ENCODE results near the gene ZBTB32. TPM values are rescaled to one million over a fixed set of nuclear protein-coding genes. Genes with fewer than 3 reads are reported as not detected.

The ZBTB32 gene
- total RNA-seq, 1 donor from 2014 or later, result not detected

- Histone ChIP-seq H3K36me3 (ENCODE audit: control insufficient read depth, insufficient read depth, low read length) (peaks cover 27% of the 10 kb centered on the region), H3K27me3 (ENCODE audit: control insufficient read depth, insufficient read depth, low read length) (no peaks in the 10 kb centered on the region), H3K4me3 (ENCODE audit: low read depth, low read length) (no peak overlapping the region)
- FAIRE-seq (no peak), DNase-seq (ENCODE audit: low read depth) (no peak)
- TF ChIP-seq, protein P1, sequence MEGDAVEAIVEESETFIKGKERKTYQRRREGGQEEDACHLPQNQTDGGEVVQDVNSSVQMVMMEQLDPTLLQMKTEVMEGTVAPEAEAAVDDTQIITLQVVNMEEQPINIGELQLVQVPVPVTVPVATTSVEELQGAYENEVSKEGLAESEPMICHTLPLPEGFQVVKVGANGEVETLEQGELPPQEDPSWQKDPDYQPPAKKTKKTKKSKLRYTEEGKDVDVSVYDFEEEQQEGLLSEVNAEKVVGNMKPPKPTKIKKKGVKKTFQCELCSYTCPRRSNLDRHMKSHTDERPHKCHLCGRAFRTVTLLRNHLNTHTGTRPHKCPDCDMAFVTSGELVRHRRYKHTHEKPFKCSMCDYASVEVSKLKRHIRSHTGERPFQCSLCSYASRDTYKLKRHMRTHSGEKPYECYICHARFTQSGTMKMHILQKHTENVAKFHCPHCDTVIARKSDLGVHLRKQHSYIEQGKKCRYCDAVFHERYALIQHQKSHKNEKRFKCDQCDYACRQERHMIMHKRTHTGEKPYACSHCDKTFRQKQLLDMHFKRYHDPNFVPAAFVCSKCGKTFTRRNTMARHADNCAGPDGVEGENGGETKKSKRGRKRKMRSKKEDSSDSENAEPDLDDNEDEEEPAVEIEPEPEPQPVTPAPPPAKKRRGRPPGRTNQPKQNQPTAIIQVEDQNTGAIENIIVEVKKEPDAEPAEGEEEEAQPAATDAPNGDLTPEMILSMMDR (IDR thresholded peaks at IDR 0.05; ENCODE audit: insufficient read depth, low read length, severe bottlenecking), result no peak
These were observed 34.5 kb downstream of the ZBTB32 start for GRCh38 chr19:35738887-35739229.

DNA sequence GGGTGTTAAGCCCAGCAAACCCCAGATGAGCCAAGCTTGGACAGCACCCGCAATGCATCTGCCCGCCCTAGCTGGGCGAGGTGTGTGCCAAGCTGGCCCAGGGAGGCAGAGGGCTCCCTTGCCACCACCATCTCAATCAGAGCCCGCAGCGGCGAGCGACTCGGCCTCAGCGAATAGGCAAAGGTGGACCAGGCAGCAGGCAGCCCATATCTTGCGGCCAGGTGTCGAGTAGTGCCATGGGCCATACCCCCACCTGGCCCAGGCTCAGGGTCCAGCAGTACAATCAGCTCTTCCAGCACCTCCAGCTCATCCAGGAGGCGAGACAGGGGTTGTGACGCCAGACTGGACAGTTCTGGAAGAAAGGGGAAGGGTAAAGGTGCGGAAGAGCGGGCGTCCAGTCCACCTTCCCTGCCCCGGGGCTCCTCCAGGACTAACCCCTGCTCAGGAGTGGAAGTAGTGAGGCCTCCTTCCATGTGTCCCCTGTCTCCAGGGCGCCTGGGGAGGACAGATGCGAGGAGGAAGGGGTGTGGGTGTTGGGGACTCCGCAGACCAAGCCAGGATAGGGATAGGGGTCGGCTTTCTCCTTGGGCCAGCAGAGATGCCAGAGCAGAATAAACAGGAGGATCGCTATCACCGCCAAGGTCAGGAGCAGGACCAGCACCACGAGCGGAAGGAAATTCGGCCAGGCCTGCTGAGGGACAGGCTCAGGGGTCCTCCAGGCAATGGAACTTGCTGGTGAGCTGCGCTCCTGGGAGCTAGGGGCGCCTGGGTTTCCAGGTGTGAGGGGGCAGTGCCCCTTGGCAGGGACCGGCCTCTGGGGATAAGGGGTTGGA is 35.1 kb downstream of the ZBTB32 start:
- H3K27me3 ChIP-seq (ENCODE audit: control insufficient read depth, insufficient read depth, low read length), result no peaks in the 10 kb centered on the region
- DNase-seq (ENCODE audit: low read depth), result no peak
- TF ChIP-seq, protein P1 (IDR thresholded peaks at IDR 0.05; ENCODE audit: insufficient read depth, low read length, severe bottlenecking), result no peak
- no peak for FAIRE-seq
- H3K36me3 ChIP-seq (ENCODE audit: control insufficient read depth, insufficient read depth, low read length), result peaks cover 23% of the 10 kb centered on the region
- H3K4me3 ChIP-seq (ENCODE audit: low read depth, low read length), result no peak overlapping the region

GRCh38 chr19:35740108-35740422 is 35.7 kb downstream of the ZBTB32 start:
- peak overlapping the region; percentile 62 for H3K4me3 ChIP-seq (ENCODE audit: low read depth, low read length)
- FAIRE-seq, result no peak
- peaks cover 22% of the 10 kb centered on the region for H3K36me3 ChIP-seq (ENCODE audit: control insufficient read depth, insufficient read depth, low read length)
- no peak for DNase-seq (ENCODE audit: low read depth)
- H3K27me3 ChIP-seq (ENCODE audit: control insufficient read depth, insufficient read depth, low read length), result no peaks in the 10 kb centered on the region
- TF ChIP-seq, protein P1 (IDR thresholded peaks at IDR 0.05; ENCODE audit: insufficient read depth, low read length, severe bottlenecking), result no peak

GRCh38 chr19:35740423-35741202 is 36.3 kb downstream of the ZBTB32 start:
- DNase-seq (ENCODE audit: low read depth), result peak; percentile 85
- Histone ChIP-seq H3K4me3 (ENCODE audit: low read depth, low read length) (peak overlapping the region; percentile 62), H3K36me3 (ENCODE audit: control insufficient read depth, insufficient read depth, low read length) (peaks cover 18% of the 10 kb centered on the region), H3K27me3 (ENCODE audit: control insufficient read depth, insufficient read depth, low read length) (no peaks in the 10 kb centered on the region)
- FAIRE-seq, result no peak
- TF ChIP-seq, protein P1 (IDR thresholded peaks at IDR 0.05; ENCODE audit: insufficient read depth, low read length, severe bottlenecking), result no peak

GRCh38 chr19:35741203-35741515 is 36.8 kb downstream of the ZBTB32 start:
- FAIRE-seq (no peak), DNase-seq (ENCODE audit: low read depth) (no peak)
- Histone ChIP-seq H3K36me3 (ENCODE audit: control insufficient read depth, insufficient read depth, low read length) (peaks cover 18% of the 10 kb centered on the region), H3K4me3 (ENCODE audit: low read depth, low read length) (peak overlapping the region; percentile 62), H3K27me3 (ENCODE audit: control insufficient read depth, insufficient read depth, low read length) (no peaks in the 10 kb centered on the region)
- TF ChIP-seq, protein P1 (IDR thresholded peaks at IDR 0.05; ENCODE audit: insufficient read depth, low read length, severe bottlenecking), result no peak
